Measurements from ENCODE around the gene WNT16.

WNT16 gene

GRCh38 chr7:121334875-121335648 lies 6.3 kb downstream of the WNT16 start:
- Mint-ChIP-seq H3K4me3 (no peak overlapping the region), H3K27me3 (ENCODE audit: low read depth, poor library complexity) (peaks cover 21% of the 10 kb centered on the region), H3K4me1 (peaks cover 11% of the 10 kb centered on the region), H3K9me3 (no peaks in the 10 kb centered on the region), H3K36me3 (ENCODE audit: low read depth) (no peaks in the 10 kb centered on the region), H3K27ac (no peak overlapping the region)
- DNase-seq, result no peak
- TF ChIP-seq CTCF (IDR thresholded peaks at IDR 0.05), result no peak

GRCh38 chr7:121336579-121336978 lies 7.8 kb downstream of the WNT16 start:
- Mint-ChIP-seq H3K9me3 (no peaks in the 10 kb centered on the region), H3K27me3 (ENCODE audit: low read depth, poor library complexity) (peaks cover 6% of the 10 kb centered on the region), H3K27ac (no peak overlapping the region), H3K4me1 (peaks cover 2% of the 10 kb centered on the region), H3K4me3 (no peak overlapping the region), H3K36me3 (ENCODE audit: low read depth) (no peaks in the 10 kb centered on the region)
- no peak for TF ChIP-seq CTCF (IDR thresholded peaks at IDR 0.05)
- DNase-seq, result no peak

GRCh38 chr7:121337398-121337797 lies 8.6 kb downstream of the WNT16 start:
- Mint-ChIP-seq H3K36me3 (ENCODE audit: low read depth) (no peaks in the 10 kb centered on the region), H3K27ac (no peak overlapping the region), H3K27me3 (ENCODE audit: low read depth, poor library complexity) (no peaks in the 10 kb centered on the region), H3K4me3 (no peak overlapping the region), H3K4me1 (peaks cover 5% of the 10 kb centered on the region), H3K9me3 (no peaks in the 10 kb centered on the region)
- no peak for DNase-seq
- TF ChIP-seq CTCF (IDR thresholded peaks at IDR 0.05), result no peak

- DNase-seq, result no peak
- no peak for TF ChIP-seq CTCF (IDR thresholded peaks at IDR 0.05)
- Mint-ChIP-seq H3K36me3 (ENCODE audit: low read depth) (no peaks in the 10 kb centered on the region), H3K4me1 (peaks cover 10% of the 10 kb centered on the region), H3K27ac (no peak overlapping the region), H3K9me3 (no peaks in the 10 kb centered on the region), H3K27me3 (ENCODE audit: low read depth, poor library complexity) (no peaks in the 10 kb centered on the region), H3K4me3 (no peak overlapping the region)
These were observed 10.3 kb downstream of the WNT16 start for GRCh38 chr7:121339082-121339481.

- peaks cover 9% of the 10 kb centered on the region for H3K36me3 Mint-ChIP-seq (ENCODE audit: low read depth)
- H3K27ac Mint-ChIP-seq, result no peak overlapping the region
- no peak for TF ChIP-seq CTCF (IDR thresholded peaks at IDR 0.05)
- no peak overlapping the region for H3K4me3 Mint-ChIP-seq
- no peaks in the 10 kb centered on the region for H3K27me3 Mint-ChIP-seq (ENCODE audit: low read depth, poor library complexity)
- no peaks in the 10 kb centered on the region for H3K9me3 Mint-ChIP-seq
- no peak for DNase-seq
- H3K4me1 Mint-ChIP-seq, result peaks cover 10% of the 10 kb centered on the region
These were observed 13.1 kb downstream of the WNT16 start for GRCh38 chr7:121341933-121342332.

GRCh38 chr7:121342631-121343030 lies 13.8 kb downstream of the WNT16 start:
- no peak overlapping the region for H3K4me3 Mint-ChIP-seq
- peaks cover 16% of the 10 kb centered on the region for H3K4me1 Mint-ChIP-seq
- H3K27ac Mint-ChIP-seq, result peak overlapping the region; percentile 55
- TF ChIP-seq CTCF (IDR thresholded peaks at IDR 0.05), result no peak
- no peak for DNase-seq
- H3K9me3 Mint-ChIP-seq, result no peaks in the 10 kb centered on the region
- H3K36me3 Mint-ChIP-seq (ENCODE audit: low read depth), result peaks cover 15% of the 10 kb centered on the region
- no peaks in the 10 kb centered on the region for H3K27me3 Mint-ChIP-seq (ENCODE audit: low read depth, poor library complexity)

Measured in nephron progenitor cell (in vitro differentiated cells).